Activated naive CD4-positive, alpha-beta T cell treated with anti-CD3 and anti-CD28 coated beads, Interleukin-2, amount 10 ng/mL, durations not matched to agents 5 hours and 36 hours (primary cell): Measurements from ENCODE around the gene FMN2. TPM values are rescaled to one million over a fixed set of nuclear protein-coding genes. Genes with fewer than 3 reads are reported as not detected.

Experiments used
- total RNA-seq, 2 experiments: library from RNA; stranded (reverse); gene quantifications; one replicate each; pipeline ENCODE4 v1.2.3, GENCODE V29; 2021

Gene FMN2
- total RNA-seq = not detected

DNA sequence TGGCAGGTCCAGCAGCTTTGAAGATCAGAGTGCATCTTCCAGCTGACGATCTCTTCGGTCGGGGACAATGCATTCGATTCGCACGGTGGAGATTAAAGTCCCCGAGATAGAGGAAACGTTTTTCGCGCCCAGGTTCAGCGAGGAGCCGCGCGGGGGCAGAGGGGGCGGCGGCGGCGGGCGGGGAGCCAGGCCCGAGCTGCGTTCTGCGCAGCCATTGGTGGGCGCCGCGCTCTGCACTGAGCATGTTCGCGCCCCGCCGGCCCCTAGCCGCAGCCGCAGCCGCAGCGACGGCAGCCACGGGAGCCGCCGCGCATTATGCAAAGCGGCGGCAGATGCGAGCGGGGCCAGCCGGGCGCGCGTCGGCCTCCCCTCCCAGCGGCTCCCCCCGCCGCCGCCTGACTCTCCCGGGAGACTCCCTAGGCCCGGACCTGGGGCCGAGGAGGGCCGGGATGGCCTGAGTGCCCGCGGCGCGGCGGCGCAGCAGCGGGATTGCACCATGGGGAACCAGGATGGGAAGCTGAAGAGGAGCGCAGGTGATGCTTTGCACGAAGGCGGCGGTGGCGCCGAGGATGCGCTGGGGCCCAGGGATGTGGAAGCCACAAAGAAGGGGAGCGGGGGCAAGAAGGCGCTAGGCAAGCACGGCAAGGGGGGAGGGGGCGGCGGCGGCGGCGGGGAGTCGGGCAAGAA lies at the start of gene FMN2:
TSS of gene FMN2 (plus strand) at position 270 of the 687 bp plus-strand sequence. CDS start at position 497, 227 bp downstream.

